Stimulated activated CD4-positive, alpha-beta T cell treated with anti-CD3 and anti-CD28 coated beads, Interleukin-2, amount 100 ng/mL, for 48 hours (primary cell): Measurements from ENCODE around the gene FBXW9.
A peak's percentile ranks its signal among the peaks of the same experiment; 100 is the strongest.
"Not testable (repeated sequence)": the region's sequence is repeated elsewhere in the genome, so short reads cannot be mapped to it uniquely, and the experiment has no call there.

ENCODE experiments used
- DNase-seq, 2 donors: peaks; one replicate each; pipeline ENCODE4 v3.0.0-alpha.2; 2020

FBXW9 gene

GRCh38 chr19:12649941-12650340 lies 46.5 kb downstream of the FBXW9 start:
- no peak for DNase-seq

- DNase-seq: no peak
These were observed 48.3 kb downstream of the FBXW9 start for GRCh38 chr19:12648088-12648487.

GRCh38 chr19:12647490-12648071 lies 48.9 kb downstream of the FBXW9 start:
- DNase-seq: no peak

- no peak for DNase-seq
These were observed 49.4 kb downstream of the FBXW9 start for GRCh38 chr19:12647047-12647446.

GRCh38 chr19:12646551-12646950 lies 49.9 kb downstream of the FBXW9 start:
- DNase-seq: no peak

- not testable (repeated sequence) for DNase-seq
These were observed 52.7 kb downstream of the FBXW9 start for GRCh38 chr19:12643716-12644115.

- no peak for DNase-seq
These were observed 53.9 kb downstream of the FBXW9 start for GRCh38 chr19:12642506-12642905.

- no peak for DNase-seq
These were observed 55.0 kb downstream of the FBXW9 start for GRCh38 chr19:12641456-12641855.

GRCh38 chr19:12639901-12640613 lies 56.4 kb downstream of the FBXW9 start:
- DNase-seq: peak; percentile 86
